HG03045 (cell line): Measurements from ENCODE around the gene EIF2AK3.
"Not testable (repeated sequence)": the region's sequence is repeated elsewhere in the genome, so short reads cannot be mapped to it uniquely, and the experiment has no call there.

Experiments
- ATAC-seq: cut with Tn5 transposase; IDR thresholded peaks from one replicate; pipeline ENCODE4 v1.9.1; 2021; ENCODE audit warnings: mild to moderate bottlenecking, moderate library complexity; ENCODE audit not compliant: unreplicated experiment

Gene EIF2AK3

DNA sequence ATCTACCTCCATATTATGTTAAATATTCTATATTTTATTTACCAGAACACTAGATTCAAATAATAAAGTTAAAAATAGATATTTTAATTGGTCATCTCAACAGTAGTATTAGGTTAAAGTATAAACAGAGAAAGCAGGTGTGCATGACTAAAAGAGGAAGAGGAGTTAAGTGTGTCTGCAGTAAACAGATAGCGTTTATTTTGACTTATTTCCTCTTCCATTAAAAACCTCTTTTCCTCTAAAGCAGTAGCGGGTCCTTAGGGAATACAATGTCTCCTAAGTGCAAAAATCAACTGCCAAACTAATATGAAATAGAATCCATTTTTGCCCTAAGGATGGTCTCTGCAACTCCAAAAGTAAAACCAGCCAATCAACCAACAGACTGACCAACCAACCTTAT lies 27.7 kb downstream of the EIF2AK3 start:
- ATAC-seq: no peak

DNA sequence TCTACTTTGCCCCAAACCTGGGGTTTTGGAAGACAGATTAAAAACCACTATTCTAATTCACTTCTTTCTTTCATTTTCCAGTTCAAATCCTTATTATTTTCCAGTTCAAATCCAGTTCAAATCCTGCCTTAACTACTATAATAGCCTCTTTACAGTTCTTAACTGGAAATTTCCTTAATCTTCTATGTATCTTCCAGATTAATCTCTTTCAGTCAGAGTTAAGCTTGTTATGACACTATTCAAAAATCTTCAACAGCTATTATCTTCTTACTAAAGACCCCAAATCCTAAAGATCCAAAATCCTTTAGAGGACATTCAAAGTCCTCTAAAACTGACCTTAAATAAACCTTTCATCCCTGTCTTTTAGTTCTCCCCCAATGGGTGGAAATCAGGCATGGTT lies 30.1 kb downstream of the EIF2AK3 start:
- ATAC-seq: no peak

DNA sequence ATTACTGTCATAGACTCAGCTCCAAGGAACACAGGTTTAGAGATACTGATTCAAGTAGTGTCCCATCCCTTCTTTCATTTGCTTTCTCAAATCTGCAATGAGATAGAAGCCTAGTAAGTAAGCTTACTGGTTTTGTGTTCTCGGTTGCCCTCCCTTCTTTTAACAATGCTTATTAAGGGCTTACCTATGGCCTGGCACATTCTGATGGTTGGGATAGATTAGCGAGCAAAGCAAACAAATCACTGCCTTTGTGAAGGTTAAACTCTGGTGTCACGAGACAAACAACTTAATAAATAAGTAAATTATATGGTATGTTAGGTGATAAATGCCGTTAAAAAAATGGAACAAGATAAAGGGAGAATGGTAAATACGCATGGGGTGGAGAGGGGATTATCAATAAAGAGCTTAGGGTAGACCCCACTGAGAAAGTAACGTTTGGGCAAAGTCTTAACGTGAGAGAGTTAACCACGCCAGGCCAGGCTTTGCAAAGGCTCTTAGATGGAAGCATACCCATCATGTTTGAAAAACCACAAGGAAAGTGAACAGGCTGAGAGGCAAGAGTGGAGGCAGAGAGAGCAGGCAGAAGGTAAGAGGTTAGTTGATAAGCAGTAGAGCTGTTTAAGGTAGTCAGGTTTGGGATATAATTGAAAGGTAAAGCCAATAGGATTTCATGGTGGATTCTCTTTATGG lies 31.0 kb downstream of the EIF2AK3 start:
- ATAC-seq: no peak

DNA sequence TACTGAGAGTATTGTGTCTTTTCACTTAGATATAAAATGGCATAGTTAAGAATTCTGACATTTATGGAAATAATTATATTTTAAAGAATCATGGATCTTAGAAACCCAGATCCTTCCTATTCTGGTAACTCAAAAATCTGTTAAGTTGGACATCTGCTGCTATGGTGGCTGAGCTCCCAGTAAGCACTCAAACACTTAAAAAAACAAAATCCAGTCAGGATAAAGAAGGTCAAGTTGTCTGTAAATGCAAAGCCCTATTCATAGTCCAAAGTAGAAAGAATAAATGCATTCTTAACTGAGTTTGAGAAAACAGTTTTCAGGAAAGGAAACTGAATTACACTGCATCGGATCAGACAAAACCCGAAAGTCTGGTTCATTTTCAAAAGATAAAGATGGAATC lies 35.6 kb downstream of the EIF2AK3 start:
- no peak for ATAC-seq

DNA sequence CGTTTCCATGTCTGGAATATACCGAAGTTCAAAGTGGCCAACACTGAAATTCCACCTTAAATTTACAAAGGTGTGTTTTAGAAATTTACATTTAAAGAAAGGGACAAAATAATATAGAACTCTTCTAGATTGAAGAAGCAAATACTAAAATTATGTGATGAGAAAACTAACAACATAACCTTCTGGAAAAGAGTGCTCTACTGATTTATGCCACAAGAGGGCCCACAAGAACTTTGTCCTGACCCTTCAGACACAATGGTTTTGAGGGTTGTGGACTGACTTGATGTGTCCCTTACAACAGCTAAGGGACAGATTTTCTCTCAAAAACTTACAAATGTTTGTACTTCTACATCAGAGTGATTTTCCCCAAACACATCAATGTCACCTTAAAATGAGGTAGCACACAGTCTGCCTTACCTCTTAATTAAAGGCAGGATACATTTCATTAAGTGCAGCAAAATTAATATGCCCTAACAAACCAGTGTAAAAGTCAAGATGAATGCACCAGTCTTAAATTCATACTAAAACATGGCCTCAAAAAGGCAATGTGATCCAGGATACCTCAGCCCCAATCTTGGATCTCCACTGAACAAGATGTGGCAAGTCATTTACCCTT lies 36.2 kb downstream of the EIF2AK3 start:
- ATAC-seq: peak; percentile 68

DNA sequence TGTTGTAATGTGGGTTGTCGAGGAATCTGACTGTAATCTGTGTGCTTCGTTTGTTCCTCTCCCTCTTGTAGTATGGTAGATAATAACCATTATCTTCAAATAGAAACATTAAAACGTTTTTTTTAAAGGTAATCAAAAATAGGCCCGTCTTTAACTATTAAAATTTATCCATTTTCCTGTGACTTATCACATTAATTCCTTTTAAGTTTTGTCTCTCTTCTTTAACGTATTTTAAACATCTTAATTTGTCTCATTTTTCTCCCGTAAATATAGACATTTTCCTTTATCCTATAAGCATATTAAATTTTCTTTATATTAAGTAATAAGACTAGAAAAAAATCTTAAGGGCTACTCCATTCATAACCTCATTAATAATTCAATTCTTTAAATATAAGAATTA lies 41.3 kb downstream of the EIF2AK3 start:
- ATAC-seq: no peak

DNA sequence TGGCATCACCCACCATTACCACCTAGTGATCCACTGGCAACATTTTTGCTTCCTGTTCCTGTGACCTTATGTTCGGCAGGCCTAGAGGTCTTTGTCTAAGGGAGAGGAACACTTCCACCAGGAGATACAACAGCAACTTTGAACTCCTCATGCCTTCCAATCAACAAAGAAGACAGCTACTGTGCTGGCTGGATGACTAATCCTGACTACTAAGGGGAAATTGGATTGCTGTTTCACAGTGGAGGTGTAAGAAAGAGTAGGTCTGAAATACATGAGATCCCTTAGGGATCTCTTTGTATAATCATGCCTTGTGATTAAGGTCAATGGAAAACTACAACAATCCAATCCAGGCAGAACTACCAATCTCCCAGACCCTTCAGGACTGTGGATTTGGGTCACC lies 45.2 kb downstream of the EIF2AK3 start:
- no peak for ATAC-seq

DNA sequence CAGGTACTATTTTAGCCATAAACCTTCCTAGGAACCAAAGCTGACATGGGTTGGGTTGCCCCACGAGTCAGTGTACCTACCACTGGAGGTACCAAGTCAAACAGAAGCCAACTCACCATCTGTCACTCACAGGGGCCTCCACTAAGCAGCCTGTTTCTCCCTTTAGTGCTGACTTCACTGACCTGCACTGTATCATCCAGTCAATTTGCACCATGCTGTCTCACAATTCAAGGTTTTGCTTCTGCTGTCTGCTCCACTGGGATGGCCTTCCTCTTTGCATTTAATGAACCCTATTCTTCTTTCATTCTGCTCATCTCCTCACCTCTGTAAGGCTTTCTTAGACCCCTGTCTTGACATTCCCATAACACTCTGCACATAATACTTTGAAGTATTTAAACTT lies 47.2 kb downstream of the EIF2AK3 start:
- no peak for ATAC-seq

DNA sequence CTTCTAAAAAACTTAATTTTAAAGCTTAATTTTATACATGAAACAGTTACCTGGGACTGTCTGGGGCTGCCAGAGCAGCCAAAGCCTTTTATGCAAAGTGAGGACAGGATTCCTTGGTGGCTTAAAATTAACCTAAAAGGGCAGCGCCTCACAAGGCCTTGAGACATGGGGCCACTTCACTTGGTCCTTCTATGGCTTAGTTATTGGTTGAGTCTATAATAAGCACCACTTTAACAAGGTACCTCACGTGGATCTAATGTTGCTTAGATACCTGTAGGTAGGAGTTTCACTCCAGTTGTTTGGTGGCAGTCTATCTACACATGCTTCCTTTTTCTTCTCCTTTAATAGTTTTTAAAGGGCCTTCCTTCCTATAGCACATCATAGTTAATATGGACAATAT lies 51.6 kb downstream of the EIF2AK3 start:
- no peak for ATAC-seq

DNA sequence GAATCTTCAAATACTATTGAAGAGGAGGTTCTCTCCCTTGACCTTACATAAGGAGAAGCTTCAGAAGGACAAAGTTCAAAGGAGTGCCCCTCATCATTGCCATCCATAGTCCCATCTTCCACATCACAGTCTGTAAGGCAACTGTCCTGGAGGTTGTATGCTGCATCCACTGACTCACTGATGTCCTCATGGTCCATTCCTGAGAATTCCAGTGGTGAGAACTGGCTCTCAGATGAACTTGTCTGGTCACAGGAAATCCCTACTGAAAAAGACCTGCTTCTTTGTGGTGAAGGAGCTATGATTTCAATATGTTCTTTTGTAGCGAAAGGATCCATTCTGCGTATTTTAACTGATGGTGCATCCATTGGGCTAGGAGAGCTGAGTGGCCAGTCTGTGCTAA lies 52.2 kb downstream of the EIF2AK3 start:
- no peak for ATAC-seq

DNA sequence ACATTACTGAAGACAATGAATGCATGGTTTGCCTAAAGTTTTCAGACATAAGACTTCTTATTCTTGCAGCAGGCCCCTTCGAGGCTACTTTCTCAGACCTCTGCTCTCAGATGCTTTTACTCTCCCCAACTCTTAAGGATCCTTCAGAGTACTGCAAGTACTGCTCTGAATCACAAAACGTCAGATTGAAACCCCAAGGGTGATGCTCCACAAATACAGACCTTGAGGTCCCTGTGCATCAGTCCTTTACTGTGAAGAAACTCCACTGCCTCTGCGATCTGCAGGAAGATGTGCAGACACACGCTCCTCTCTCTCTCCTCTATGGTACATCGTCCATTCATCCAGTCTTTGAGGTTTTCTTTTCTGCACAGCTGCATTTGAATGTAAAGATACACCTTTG lies 52.8 kb downstream of the EIF2AK3 start:
- ATAC-seq: peak; percentile 77

DNA sequence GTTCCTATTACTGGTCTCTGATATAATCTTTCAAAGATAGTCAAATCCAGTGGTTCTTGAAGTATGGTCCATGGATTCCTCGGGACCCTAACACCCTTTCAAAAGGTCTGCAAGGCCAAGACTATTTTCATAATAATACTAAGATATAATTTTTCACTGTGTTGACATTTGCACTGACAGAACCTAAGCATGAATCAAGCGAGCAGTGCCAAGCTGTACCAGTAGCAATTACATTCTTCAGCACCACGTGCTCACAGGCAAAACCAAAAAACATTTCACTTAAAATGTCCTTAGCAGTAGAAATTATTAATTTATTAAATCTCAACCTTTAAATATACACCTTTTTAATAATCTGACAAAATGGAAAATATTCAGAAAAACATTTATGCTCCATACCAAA lies 59.1 kb downstream of the EIF2AK3 start:
- ATAC-seq: no peak

DNA sequence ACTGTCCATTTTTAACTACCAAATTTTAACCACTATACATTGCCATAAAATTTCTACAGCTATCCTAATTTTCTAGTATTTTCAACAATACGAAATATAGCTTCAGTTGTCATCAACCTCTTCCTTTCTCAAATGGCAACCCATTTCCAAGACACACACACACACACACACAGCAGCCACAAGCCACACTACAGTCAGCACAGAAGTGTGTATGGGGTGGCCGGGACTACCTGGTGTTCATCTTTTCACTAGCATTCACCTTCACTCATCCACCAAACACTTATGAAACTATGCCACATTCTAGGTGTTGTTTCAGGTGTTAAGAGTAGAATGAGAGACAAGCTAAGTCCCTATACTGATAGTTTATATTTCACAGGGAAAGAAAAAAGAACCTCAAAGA lies 62.9 kb downstream of the EIF2AK3 start:
- ATAC-seq: no peak

DNA sequence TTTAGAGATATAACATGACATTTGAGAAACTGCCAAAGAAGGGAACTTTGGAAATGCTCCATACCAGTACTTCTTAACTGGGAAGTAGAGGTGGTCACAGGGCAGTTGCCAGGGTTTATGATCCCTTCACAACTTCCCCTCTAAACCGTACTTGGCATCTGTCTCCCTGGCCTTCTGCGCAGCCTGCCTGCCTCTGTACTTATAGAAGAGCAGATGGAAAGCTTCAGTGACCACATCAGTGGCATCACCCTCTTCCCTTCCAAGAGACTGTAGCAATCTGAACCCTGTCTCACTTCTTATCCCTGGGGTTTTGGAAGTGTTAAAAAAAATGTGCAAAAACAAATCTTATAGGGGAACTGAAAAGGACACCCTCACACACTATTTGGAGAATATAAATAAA lies 64.1 kb downstream of the EIF2AK3 start:
- ATAC-seq: no peak

DNA sequence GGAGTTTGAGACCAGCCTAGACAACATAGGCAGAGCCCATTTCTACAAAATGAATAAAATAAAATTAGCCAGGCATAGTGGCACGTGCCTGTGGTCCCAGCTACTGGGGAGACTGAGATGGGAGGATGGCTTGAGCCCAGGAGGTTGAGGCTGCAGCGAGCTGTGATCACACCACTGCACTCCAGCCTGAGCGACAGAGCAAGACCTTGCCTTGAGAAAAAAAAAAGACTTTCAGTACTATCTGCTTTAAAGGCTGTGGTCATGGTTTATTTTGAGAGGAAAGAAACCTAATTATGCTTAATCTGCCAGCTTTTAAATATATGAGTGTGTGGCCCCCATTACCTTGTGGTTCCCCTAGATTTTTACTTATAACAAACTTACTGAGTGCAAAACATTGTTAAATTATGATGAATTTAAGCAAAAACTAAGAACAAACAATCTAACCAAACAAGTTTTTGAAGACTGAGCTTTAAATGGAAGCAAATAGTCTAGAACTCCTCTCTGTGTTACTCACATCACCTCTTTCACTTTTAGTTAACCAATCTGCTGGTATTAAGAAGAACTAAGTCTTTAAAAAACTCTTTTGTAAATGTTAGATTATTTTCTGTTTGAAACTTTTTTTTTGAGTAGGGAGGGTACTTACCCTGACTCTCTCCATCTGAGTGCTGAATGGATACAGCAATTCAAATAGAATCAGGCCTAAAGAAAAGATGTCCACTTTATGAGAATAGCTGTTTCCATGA lies 65.4 kb downstream of the EIF2AK3 start:
- ATAC-seq: peak; percentile 61

DNA sequence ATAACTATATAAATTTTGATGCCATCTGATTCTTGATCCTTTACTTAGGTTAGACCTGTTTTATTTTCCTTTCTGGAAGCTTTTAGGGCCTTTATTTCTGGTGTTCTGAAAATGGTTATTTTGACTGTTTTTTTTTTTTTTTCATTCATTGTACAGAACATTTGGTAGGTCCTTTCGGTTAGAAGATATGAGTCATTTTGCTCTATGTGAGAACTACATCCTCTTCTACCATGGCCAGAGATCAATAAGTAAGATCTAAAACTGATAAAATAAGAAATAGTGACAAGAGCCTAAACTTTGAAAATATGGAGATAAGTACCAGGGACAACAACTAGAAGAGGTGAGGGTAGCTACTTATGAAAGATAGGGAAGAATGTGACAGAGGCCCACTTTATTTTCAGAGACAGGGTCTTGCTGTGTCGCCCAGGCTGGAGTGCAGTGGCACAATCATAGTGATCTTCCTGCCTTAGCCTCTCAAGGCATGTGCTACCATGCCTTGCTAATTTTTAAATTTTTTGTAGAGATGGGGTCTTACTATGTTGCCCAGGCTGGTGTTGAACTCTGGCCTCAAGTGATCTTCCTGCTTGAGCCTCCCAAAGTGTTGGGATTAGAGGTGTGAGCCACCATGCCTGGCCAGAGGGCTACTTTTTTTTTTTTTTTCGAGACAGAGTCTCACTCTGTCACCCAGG lies 66.5 kb downstream of the EIF2AK3 start:
- ATAC-seq: no peak

DNA sequence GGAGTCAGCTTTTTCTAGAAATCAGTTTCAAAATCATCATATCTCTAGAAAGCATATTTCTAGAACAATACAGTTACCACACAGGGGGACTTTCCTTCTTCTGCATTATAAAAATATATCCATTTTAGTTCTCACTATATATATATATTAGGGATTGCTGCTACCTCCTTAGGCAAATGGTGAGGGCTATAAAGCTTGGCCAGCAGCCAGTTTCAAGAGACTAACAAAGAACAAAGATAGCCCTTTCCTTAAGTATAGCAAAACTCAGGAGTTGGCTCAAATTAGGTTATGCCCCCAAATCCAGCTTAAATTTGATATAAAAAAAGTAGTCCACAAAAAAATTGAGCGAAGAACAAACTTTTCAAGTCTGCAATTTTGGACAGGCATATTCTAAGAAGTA lies 70.0 kb downstream of the EIF2AK3 start:
- ATAC-seq: no peak

DNA sequence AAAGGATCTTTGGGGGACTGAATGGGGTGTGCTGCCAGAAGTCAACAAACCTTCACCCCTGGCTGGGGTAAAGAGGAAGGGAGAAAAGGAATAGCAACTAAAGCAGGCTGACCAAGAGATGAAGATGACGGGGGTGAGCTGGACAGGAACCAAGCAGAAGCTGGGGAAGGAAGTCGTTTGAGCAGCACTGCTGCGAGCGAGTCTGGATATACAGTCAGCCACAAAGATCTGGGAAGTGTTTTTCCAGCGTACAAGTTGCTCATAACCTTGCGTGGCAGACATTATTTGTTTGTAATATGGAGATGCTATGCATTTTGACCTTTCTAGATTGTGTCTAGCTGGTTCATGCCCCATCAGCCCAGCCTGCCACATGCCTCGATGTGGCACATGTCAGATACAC lies 71.2 kb downstream of the EIF2AK3 start:
- no peak for ATAC-seq

DNA sequence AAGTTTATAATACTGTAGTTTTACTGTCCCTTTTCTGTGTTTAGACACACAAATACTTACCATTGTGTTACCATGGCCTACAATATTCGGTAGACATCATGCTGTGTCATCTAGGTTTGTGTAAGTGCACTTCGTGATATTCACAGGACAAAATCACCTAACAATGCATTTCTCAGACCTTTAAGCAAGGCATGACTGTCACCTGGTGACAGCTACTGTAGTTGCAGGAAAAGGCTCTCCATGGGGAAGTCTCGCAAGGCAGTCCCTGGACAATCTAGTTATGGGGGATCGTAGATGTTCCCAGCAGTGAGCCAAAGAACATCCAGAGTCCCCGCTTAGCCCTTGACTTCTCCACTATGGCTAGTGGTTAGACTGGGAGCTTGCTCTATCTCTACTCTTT lies 73.1 kb downstream of the EIF2AK3 start:
- ATAC-seq: no peak

DNA sequence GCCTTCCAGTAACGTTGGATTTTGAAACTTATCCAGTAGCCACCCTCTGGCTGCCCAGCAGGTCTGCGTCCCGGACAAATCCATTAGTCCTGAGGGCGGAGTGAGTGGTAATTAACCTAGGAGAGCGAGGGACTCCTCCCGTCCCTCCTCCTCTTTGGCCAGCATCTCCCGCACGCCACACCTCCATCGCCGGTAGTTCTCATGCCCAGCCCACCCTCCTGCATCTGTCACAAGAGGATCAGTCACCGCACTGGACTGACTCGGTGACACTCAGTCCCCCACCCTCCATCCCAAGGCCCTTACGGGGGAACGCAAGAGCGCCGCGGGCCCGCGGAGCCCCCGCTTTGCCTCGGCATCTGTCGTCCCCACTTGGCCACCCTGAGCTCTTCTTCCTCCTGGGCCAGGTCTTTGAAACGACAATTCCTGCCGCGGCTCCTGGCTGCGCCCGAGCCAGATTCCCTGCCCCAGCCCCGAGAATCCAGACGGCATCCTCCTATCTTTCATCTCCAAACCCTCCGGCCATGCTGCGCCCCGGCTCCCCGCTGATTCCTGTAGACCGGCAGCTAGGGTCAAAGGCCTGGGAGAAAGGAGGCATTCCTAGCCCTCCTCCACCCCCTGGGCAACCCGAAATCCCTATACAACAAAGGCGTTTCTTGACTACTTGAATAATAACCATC lies 77.5 kb downstream of the EIF2AK3 start:
- ATAC-seq: no peak

DNA sequence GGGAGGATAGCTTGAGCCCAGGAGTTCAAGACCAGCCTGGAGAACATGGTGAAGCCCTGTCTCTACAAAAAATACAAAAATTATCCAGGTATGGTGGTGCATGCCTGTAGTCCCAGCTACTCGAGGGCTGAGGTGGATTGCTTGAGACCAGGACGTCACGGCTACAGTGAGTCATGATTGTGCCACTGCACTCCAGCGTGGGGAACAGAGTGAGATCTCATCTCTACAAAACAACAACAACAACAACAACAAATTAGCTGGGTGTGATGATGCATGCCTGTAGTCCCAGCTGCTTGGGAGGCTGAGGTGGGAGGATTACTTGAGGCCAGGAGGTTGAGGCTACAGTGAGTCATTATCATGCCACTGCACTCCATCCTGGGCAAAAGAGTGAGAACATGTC lies 81.0 kb downstream of the EIF2AK3 start:
- not testable (repeated sequence) for ATAC-seq
